CD14-positive monocyte (primary cell): ENCODE data around the gene GRM8. TPM values are rescaled to one million over a fixed set of nuclear protein-coding genes. Genes with fewer than 3 reads are reported as not detected.

Experiments used
- DNase-seq, 3 donors: peaks; one replicate each; pipeline ENCODE4 v3.0.0-alpha.2; 2011 to 2022
- H2AFZ ChIP-seq: 2 replicates; pipeline ENCODE4 v1.6.0; 2012; ENCODE audit warnings: mild to moderate bottlenecking, low read depth, low read length, inconsistent platforms; ENCODE audit not compliant: insufficient read depth, poor library complexity, severe bottlenecking
- H3K27ac ChIP-seq, 2 donors: 1 replicate in 1 of 2; 2 replicates in 1 of 2; pipeline ENCODE4 v1.5.1; 2012 to 2013; ENCODE audit warnings: low read length in 2 of 2, control low read depth in 1 of 2, inconsistent platforms in 1 of 2, low read depth in 1 of 2, mild to moderate bottlenecking in 1 of 2
- H3K27me3 ChIP-seq, 2 donors: one replicate each; pipeline versions ENCODE4 v1.6.0 to v1.6.1; 2011 to 2013; ENCODE audit warnings: low read length in 2 of 2; ENCODE audit not compliant: control insufficient read depth in 2 of 2, insufficient read depth in 2 of 2
- H3K36me3 ChIP-seq, 2 donors: replicated peaks in 1 of 2; 1 replicate in 1 of 2; 2 replicates in 1 of 2; pipeline versions ENCODE4 v1.5.1 to v1.6.1; 2012 to 2013; ENCODE audit warnings: low read length in 2 of 2, control low read depth in 1 of 2, inconsistent platforms in 1 of 2, mild to moderate bottlenecking in 1 of 2; ENCODE audit not compliant: insufficient read depth in 2 of 2, control insufficient read depth in 1 of 2
- H3K4me1 ChIP-seq, 2 donors: 1 replicate in 1 of 2; 2 replicates in 1 of 2; pipeline versions ENCODE4 v1.5.1 to v1.6.1; 2012 to 2013; ENCODE audit warnings: low read length in 2 of 2, control low read depth in 1 of 2, inconsistent platforms in 1 of 2, mild to moderate bottlenecking in 1 of 2, moderate library complexity in 1 of 2; ENCODE audit not compliant: insufficient read depth in 2 of 2, control insufficient read depth in 1 of 2
- H3K4me2 ChIP-seq: replicated peaks from 2 replicates; pipeline ENCODE3; 2012; ENCODE audit warnings: low read length, moderate library complexity, mild to moderate bottlenecking; ENCODE audit not compliant: poor library complexity, severe bottlenecking; ENCODE audit errors: extremely low read depth
- H3K4me3 ChIP-seq, 3 experiments: fragments of 200-600 bp in 1 of 3; sonication (generic) in 1 of 3; replicated peaks in 1 of 3; 1 replicate in 2 of 3; 2 replicates in 1 of 3; pipeline ENCODE4 v1.5.1; 2011 to 2013; ENCODE audit warnings: low read length in 3 of 3, mild to moderate bottlenecking in 3 of 3, control low read depth in 2 of 3, low read depth in 2 of 3, inconsistent platforms in 1 of 3, moderate library complexity in 1 of 3
- H3K79me2 ChIP-seq: 2 replicates; pipeline ENCODE4 v1.6.0; 2012; ENCODE audit warnings: mild to moderate bottlenecking, control low read depth, inconsistent platforms, low read length, moderate library complexity; ENCODE audit not compliant: insufficient read depth
- H3K9ac ChIP-seq: 2 replicates; pipeline ENCODE4 v1.6.0; 2017; ENCODE audit warnings: low read length, mild to moderate bottlenecking; ENCODE audit not compliant: insufficient read depth, poor library complexity, severe bottlenecking
- H3K9me3 ChIP-seq, 2 donors: replicated peaks in 1 of 2; 1 replicate in 1 of 2; 2 replicates in 1 of 2; pipeline versions ENCODE4 v1.5.1 to v1.6.1; 2012 to 2013; ENCODE audit warnings: low read length in 2 of 2, control low read depth in 1 of 2; ENCODE audit not compliant: control insufficient read depth in 1 of 2, insufficient read depth in 1 of 2
- H4K20me1 ChIP-seq: 2 replicates; pipeline ENCODE4 v1.6.0; 2012; ENCODE audit warnings: mild to moderate bottlenecking, low read length, control low read depth, moderate library complexity; ENCODE audit not compliant: insufficient read depth
- H3K27ac Mint-ChIP-seq, 7 donors: one replicate each; pipeline ENCODE4 v1.8.0; 2020; ENCODE audit warnings: mild to moderate bottlenecking in 7 of 7, mixed read lengths in 7 of 7, moderate library complexity in 6 of 7, inconsistent platforms in 2 of 7
- H3K27me3 Mint-ChIP-seq, 3 donors: one replicate each; pipeline ENCODE4 v1.8.0; 2021 to 2022; ENCODE audit warnings: low read depth in 3 of 3, mild to moderate bottlenecking in 3 of 3, mixed read lengths in 3 of 3, moderate library complexity in 3 of 3, inconsistent platforms in 1 of 3
- H3K36me3 Mint-ChIP-seq, 2 donors: one replicate each; pipeline ENCODE4 v1.8.0; 2020; ENCODE audit warnings: mixed read lengths in 2 of 2, inconsistent platforms in 1 of 2, mild to moderate bottlenecking in 1 of 2
- H3K4me1 Mint-ChIP-seq: one replicate; pipeline ENCODE4 v1.8.0; 2020; ENCODE audit warnings: mild to moderate bottlenecking, mixed read lengths
- H3K4me3 Mint-ChIP-seq, 2 donors: one replicate each; pipeline ENCODE4 v1.8.0; 2020; ENCODE audit warnings: mild to moderate bottlenecking in 2 of 2, mixed read lengths in 2 of 2, moderate library complexity in 1 of 2
- H3K9me3 Mint-ChIP-seq, 7 donors: one replicate each; pipeline ENCODE4 v1.8.0; 2020 to 2022; ENCODE audit warnings: mixed read lengths in 7 of 7, mild to moderate bottlenecking in 6 of 7, moderate library complexity in 6 of 7, inconsistent platforms in 2 of 7
- WGBS: methylation state at CpG from one replicate; pipeline ENCODE4 v1.1.5; 2013; ENCODE audit warnings: missing lambda C conversion rate; ENCODE audit not compliant: insufficient coverage; 5-methylcytosine and 5-hydroxymethylcytosine counted together
- intact Hi-C, 2 donors: fragments of 100-400 bp; cut with micrococcal nuclease; formaldehyde crosslinking; loops; one replicate each; pipeline versions ENCODE4 v1.15.0 to v1.15.1; 2023
- polyA plus RNA-seq, 3 donors: library from polyadenylated mRNA; depleted of rRNA in 1 of 3; unstranded in 2 of 3; stranded (reverse) in 1 of 3; fragments of 300-500 nt in 2 of 3; fragments of >200 nt in 1 of 3; fragmentation: Illumina TruSeq in 2 of 3; gene quantifications; 1 replicate in 2 of 3; 2 replicates in 1 of 3; pipeline ENCODE4 v1.2.3, GENCODE V29; 2012 to 2021
- TF ChIP-seq, protein P1 (sequence below): fragments of 200-600 bp; IDR thresholded peaks from one replicate; pipeline ENCODE4 v1.8.0; 2022; ENCODE audit warnings: antibody characterized with exemption, mild to moderate bottlenecking

Gene GRM8
- polyA plus RNA-seq, 3 donors: not detected

GRCh38 chr7:126959649-126960048 is 293.1 kb downstream of the GRM8 start:
- Histone ChIP-seq H4K20me1 (no peaks in the 10 kb centered on the region), H3K79me2 (no peaks in the 10 kb centered on the region), H3K36me3 (no peaks in the 10 kb centered on the region), H3K9ac (no peak overlapping the region), H3K4me1 (no peaks in the 10 kb centered on the region), H3K9me3 (peaks cover 0 to 15% of the 10 kb centered on the region in 2 donors), H3K4me2 (no peak overlapping the region), H3K4me3 (no peak overlapping the region), H3K27me3 (no peaks in the 10 kb centered on the region), H3K27ac (no peak overlapping the region), H2AFZ (no peak overlapping the region)
- Mint-ChIP-seq H3K9me3 (peaks cover 0 to 15% (median 0%) of the 10 kb centered on the region in 7 donors), H3K36me3 (no peaks in the 10 kb centered on the region), H3K4me1 (no peaks in the 10 kb centered on the region), H3K27ac (no peak overlapping the region), H3K4me3 (no peak overlapping the region), H3K27me3 (no peaks in the 10 kb centered on the region)
- TF ChIP-seq, protein P1, sequence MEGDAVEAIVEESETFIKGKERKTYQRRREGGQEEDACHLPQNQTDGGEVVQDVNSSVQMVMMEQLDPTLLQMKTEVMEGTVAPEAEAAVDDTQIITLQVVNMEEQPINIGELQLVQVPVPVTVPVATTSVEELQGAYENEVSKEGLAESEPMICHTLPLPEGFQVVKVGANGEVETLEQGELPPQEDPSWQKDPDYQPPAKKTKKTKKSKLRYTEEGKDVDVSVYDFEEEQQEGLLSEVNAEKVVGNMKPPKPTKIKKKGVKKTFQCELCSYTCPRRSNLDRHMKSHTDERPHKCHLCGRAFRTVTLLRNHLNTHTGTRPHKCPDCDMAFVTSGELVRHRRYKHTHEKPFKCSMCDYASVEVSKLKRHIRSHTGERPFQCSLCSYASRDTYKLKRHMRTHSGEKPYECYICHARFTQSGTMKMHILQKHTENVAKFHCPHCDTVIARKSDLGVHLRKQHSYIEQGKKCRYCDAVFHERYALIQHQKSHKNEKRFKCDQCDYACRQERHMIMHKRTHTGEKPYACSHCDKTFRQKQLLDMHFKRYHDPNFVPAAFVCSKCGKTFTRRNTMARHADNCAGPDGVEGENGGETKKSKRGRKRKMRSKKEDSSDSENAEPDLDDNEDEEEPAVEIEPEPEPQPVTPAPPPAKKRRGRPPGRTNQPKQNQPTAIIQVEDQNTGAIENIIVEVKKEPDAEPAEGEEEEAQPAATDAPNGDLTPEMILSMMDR: no peak
- no peak for DNase-seq
- intact Hi-C loops: no loop called here

DNA sequence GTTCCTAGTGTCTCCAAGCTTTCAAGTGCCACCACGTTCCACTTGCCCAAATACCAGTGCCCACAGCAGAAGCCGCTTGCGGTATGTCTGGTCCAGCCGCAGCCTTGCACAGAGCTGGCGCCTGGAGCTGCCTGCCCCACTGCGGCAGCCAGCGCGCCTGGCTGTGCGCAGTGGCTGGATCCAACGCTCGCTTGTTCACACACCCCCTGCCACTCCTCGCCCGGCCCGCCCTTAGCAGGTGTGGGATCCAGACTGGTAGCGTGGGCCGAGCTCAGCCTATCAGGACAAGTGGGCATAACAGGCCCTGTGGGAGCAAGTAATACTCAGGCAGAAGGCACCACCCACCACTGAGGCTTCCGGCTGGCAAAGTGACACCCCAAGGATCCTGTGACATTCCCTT is 294.4 kb downstream of the GRM8 start:
- no peak for DNase-seq
- H3K27me3 ChIP-seq: no peaks in the 10 kb centered on the region
- Mint-ChIP-seq H3K4me3 (no peak overlapping the region), H3K36me3 (no peaks in the 10 kb centered on the region), H3K27ac (no peak overlapping the region), H3K27me3 (no peaks in the 10 kb centered on the region), H3K9me3 (peaks cover 0 to 15% (median 0%) of the 10 kb centered on the region in 7 donors), H3K4me1 (no peaks in the 10 kb centered on the region)
- H3K27ac ChIP-seq: no peak overlapping the region
- H3K36me3 ChIP-seq: no peaks in the 10 kb centered on the region
- H3K4me2 ChIP-seq: no peak overlapping the region
- H4K20me1 ChIP-seq: no peaks in the 10 kb centered on the region
- no peak overlapping the region for H2AFZ ChIP-seq
- H3K9ac ChIP-seq: no peak overlapping the region
- 91% methylated on average over 16 of the region's 17 CpGs for WGBS
- peaks cover 0 to 15% of the 10 kb centered on the region in 2 donors for H3K9me3 ChIP-seq
- no peaks in the 10 kb centered on the region for H3K79me2 ChIP-seq
- H3K4me1 ChIP-seq: no peaks in the 10 kb centered on the region
- intact Hi-C loops: no loop called here
- no peak overlapping the region for H3K4me3 ChIP-seq
- TF ChIP-seq, protein P1: no peak
